Activated B cell treated with CpG ODN at 0.5 μM for 24 hours (primary cell): ENCODE data around the gene FFAR1. TPM values are rescaled to one million over a fixed set of nuclear protein-coding genes. Genes with fewer than 3 reads are reported as not detected.
"Not testable (repeated sequence)": the region's sequence is repeated elsewhere in the genome, so short reads cannot be mapped to it uniquely, and the experiment has no call there.

Experiments
- ATAC-seq: fragments of 200-7000 bp; cut with Tn5 transposase; one replicate; pipeline ENCODE4 v1.10.0; 2021; ENCODE audit warnings: low read depth, mild to moderate bottlenecking, moderate library complexity
- CTCF ChIA-PET: fragments of 350-600 bp; sonication (Branson Sonifier 250); formaldehyde crosslinking; loops from one replicate; lab custom pipeline; 2021; ENCODE audit warnings: antibody characterized with exemption; lab: Charles Lee
- POLR2A ChIA-PET: fragments of 350-600 bp; sonication (Branson Sonifier 250); formaldehyde crosslinking; loops from one replicate; lab custom pipeline; 2021; ENCODE audit warnings: antibody characterized with exemption; lab: Charles Lee
- DNase-seq: peaks from one replicate; pipeline ENCODE4 v3.0.0; 2022
- H3K27ac Mint-ChIP-seq: one replicate; pipeline ENCODE4 v1.8.0; 2020; ENCODE audit warnings: mixed read lengths
- H3K27me3 Mint-ChIP-seq: one replicate; pipeline ENCODE4 v1.8.0; 2021; ENCODE audit warnings: mixed read lengths
- H3K36me3 Mint-ChIP-seq: one replicate; pipeline ENCODE4 v1.8.0; 2021; ENCODE audit warnings: low read depth, mixed read lengths
- H3K4me1 Mint-ChIP-seq: one replicate; pipeline ENCODE4 v1.8.0; 2021; ENCODE audit warnings: mixed read lengths
- H3K4me3 Mint-ChIP-seq: one replicate; pipeline ENCODE4 v1.8.0; 2020; ENCODE audit warnings: mild to moderate bottlenecking, mixed read lengths
- H3K9me3 Mint-ChIP-seq: one replicate; pipeline ENCODE4 v1.8.0; 2020; ENCODE audit warnings: mixed read lengths
- intact Hi-C: fragments of 100-400 bp; cut with micrococcal nuclease; formaldehyde crosslinking; loops from one replicate; pipeline ENCODE4 v1.15.1; 2024
- total RNA-seq: library from RNA; stranded (reverse); gene quantifications from 2 replicates; pipeline ENCODE4 v1.2.3, GENCODE V29; 2022
- TF ChIP-seq, protein P1 (sequence below): fragments of 200-600 bp; IDR thresholded peaks from one replicate; pipeline ENCODE4 v1.8.0; 2022; ENCODE audit warnings: antibody characterized with exemption, mild to moderate bottlenecking

FFAR1 gene
- total RNA-seq, 1 donor from 2014 or later = 6.0 TPM

DNA sequence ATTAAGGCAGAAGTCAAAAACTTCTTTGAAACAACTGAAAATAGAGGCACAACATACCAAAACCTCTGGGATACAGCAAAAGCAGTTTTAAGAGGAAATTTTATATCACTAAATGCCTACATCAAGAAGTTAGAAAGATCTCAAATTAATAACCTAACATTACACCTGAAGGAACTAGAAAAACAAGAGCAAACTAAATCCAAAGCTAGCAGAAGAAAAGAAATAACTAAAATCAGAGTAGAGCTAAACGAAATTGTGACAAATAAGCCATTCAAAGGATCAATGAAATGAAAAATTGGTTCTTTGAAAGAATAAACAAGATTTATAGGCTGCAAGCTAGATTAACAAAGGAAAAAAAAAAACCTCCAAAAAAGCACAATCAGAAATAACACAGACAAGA lies 20.7 kb downstream of the FFAR1 start:
- ChIA-PET POLR2A (no interaction called here), CTCF (no interaction called here)
- Mint-ChIP-seq H3K4me1 (no peaks in the 10 kb centered on the region), H3K27me3 (peaks cover 3% of the 10 kb centered on the region), H3K9me3 (peaks cover 2% of the 10 kb centered on the region), H3K4me3 (no peak overlapping the region), H3K27ac (no peak overlapping the region), H3K36me3 (no peaks in the 10 kb centered on the region)
- ATAC-seq = no peak
- TF ChIP-seq, protein P1, sequence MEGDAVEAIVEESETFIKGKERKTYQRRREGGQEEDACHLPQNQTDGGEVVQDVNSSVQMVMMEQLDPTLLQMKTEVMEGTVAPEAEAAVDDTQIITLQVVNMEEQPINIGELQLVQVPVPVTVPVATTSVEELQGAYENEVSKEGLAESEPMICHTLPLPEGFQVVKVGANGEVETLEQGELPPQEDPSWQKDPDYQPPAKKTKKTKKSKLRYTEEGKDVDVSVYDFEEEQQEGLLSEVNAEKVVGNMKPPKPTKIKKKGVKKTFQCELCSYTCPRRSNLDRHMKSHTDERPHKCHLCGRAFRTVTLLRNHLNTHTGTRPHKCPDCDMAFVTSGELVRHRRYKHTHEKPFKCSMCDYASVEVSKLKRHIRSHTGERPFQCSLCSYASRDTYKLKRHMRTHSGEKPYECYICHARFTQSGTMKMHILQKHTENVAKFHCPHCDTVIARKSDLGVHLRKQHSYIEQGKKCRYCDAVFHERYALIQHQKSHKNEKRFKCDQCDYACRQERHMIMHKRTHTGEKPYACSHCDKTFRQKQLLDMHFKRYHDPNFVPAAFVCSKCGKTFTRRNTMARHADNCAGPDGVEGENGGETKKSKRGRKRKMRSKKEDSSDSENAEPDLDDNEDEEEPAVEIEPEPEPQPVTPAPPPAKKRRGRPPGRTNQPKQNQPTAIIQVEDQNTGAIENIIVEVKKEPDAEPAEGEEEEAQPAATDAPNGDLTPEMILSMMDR = no peak
- DNase-seq = no peak
- intact Hi-C loops = no loop called here

DNA sequence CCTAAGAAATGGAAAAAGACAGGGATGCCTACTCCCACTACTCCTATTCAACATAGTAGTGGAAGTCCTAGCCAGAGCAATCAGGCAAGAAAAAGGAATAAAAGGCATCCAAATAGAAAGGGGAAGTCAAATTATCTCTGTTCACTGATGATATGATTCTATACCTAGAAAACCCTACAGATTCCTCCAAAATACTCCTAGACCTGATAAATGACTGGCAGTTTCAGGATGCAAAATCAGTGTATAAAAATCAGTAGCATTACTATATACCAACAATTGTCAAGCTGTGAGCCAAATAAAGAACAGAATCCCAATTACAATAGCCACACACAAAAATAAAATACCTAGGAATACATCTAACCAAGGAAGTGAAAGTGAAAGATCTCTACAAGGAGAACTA lies 21.8 kb downstream of the FFAR1 start:
- H3K4me3 Mint-ChIP-seq = no peak overlapping the region
- no peaks in the 10 kb centered on the region for H3K4me1 Mint-ChIP-seq
- intact Hi-C loops = no loop called here
- ATAC-seq (no peak), DNase-seq (no peak)
- TF ChIP-seq, protein P1 = no peak
- POLR2A ChIA-PET = no interaction called here
- peaks cover 2% of the 10 kb centered on the region for H3K9me3 Mint-ChIP-seq
- no peak overlapping the region for H3K27ac Mint-ChIP-seq
- H3K36me3 Mint-ChIP-seq = no peaks in the 10 kb centered on the region
- CTCF ChIA-PET = no interaction called here
- H3K27me3 Mint-ChIP-seq = peaks cover 2% of the 10 kb centered on the region

DNA sequence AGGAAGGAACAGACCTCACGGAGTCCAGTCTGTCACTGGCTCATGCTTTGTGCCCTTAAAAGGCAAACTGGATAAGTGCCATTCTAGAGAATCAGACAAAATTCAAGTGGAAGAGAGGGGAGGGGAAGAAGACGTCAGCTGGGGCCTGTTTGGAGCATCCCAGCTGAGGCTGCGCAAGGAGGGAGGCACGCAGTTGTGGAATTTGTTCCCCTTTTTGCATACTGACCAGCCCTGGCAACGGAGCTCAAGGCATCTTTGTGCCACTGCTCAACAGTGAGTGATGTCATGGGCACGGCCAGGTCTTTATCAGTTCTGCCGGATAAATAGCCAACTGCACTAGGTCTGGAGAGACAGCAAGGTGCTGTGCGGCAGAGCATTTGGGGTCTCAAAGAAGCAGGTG lies 23.0 kb downstream of the FFAR1 start, which contains the start of gene GPR42:
GPR42 (plus strand) TSS at position 347 of the 400 bp plus-strand sequence. CDS start 292 bp downstream, outside the sequence.
- POLR2A ChIA-PET = no interaction called here
- DNase-seq (no peak), ATAC-seq (no peak)
- no peak within 1 kb of the TSS for H3K27ac Mint-ChIP-seq
- CTCF ChIA-PET = no interaction called here
- peaks cover 2% of the 10 kb centered on the region for H3K9me3 Mint-ChIP-seq
- H3K36me3 Mint-ChIP-seq = no peaks in the 10 kb centered on the region
- peaks cover 8% of the 10 kb centered on the region for H3K4me1 Mint-ChIP-seq
- no peak within 1 kb of the TSS for H3K4me3 Mint-ChIP-seq
- H3K27me3 Mint-ChIP-seq = no peaks in the 10 kb centered on the region
- TF ChIP-seq, protein P1 = no peak
- intact Hi-C loops = no loop called here

DNA sequence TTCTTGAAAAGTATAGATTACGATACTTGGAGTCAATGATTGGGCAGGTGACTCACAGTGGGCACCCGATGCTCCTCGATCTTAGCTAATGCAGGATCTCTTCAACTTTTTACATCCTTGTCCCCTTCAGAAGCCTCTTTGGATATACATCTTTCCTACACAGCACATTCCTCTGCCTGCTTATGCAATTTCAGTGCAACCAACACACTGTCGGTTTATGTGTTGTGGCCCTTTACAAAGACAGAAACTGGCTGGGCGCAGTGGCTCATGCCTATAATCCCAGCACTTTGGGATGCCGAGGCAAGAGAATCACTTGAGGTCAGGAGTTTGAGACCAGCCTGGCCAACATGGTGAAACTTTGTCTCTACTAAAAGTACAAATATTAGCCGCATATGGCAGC lies 25.8 kb downstream of the FFAR1 start:
- ChIA-PET POLR2A (no interaction called here), CTCF (interaction anchor here (0.7 kb wide), 1 partner anchor 121 kb away, joined by 3 read pairs; no protein-coding TSS in a partner anchor)
- intact Hi-C loops = no loop called here
- Mint-ChIP-seq H3K9me3 (peaks cover 2% of the 10 kb centered on the region), H3K27me3 (no peaks in the 10 kb centered on the region), H3K4me3 (no peak overlapping the region), H3K36me3 (no peaks in the 10 kb centered on the region), H3K4me1 (peaks cover 27% of the 10 kb centered on the region), H3K27ac (no peak overlapping the region)
- no peak for DNase-seq
- no peak for ATAC-seq
- TF ChIP-seq, protein P1 = no peak

DNA sequence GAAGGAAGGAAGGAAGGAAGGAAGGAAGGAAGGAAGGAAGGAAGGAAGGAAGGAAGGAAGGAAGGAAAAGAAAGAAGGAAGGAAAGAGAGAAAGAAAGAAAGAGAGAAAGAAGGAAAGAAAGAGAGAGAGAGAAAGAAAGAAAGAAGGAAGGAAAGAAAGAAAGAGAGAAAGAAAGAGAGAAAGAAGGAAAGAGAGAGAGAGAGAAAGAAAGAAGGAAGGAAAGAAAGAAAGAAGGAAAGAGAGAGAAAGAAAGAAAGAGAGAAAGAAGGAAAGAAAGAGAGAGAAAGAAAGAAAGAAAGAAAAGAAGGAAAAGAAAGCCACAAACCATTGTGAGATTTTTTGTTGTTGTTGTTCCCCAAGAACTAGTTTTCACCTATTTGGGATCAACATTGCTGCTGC lies 26.3 kb downstream of the FFAR1 start:
- DNase-seq, POLR2A ChIA-PET, CTCF ChIA-PET, H3K4me3 Mint-ChIP-seq, H3K36me3 Mint-ChIP-seq, H3K27ac Mint-ChIP-seq, H3K27me3 Mint-ChIP-seq, H3K9me3 Mint-ChIP-seq, ATAC-seq: not testable (repeated sequence)
- intact Hi-C loops = loop anchor here (2.0 kb wide), 1 partner anchor 21 kb away; no protein-coding TSS in a partner anchor
- peaks cover 27% of the 10 kb centered on the region for H3K4me1 Mint-ChIP-seq
